ENCODE data around the gene SUFU. TPM values are rescaled to one million over a fixed set of nuclear protein-coding genes. Genes with fewer than 3 reads are reported as not detected.
A peak's percentile ranks its signal among the peaks of the same experiment; 100 is the strongest.

The SUFU gene
- polyA plus RNA-seq, 10 donors, result 11.0 to 18.5 (median 14.5) TPM

- DNase-seq, result peak in 2 of 3 donors; percentile 44 to 66
Measured at GRCh38 chr10:102668326-102669107, 164.7 kb downstream of the SUFU start.

- peak in 1 of 3 donors; percentile 45 for DNase-seq
Measured at GRCh38 chr10:102669206-102670064, 165.7 kb downstream of the SUFU start.

- no peak for DNase-seq
Measured at GRCh38 chr10:102670065-102670670, 166.4 kb downstream of the SUFU start.

- DNase-seq, result no peak
Measured at GRCh38 chr10:102670871-102671434, 167.2 kb downstream of the SUFU start.

- no peak for DNase-seq
Measured at GRCh38 chr10:102673236-102673818, 169.6 kb downstream of the SUFU start.

GRCh38 chr10:102673819-102674511 is 170.2 kb downstream of the SUFU start:
- DNase-seq, result peak in 2 of 3 donors; percentile 41 to 82

- no peak for DNase-seq
Measured at GRCh38 chr10:102674566-102674965, 170.8 kb downstream of the SUFU start.

- DNase-seq, result no peak
Measured at GRCh38 chr10:102675011-102675665, 171.4 kb downstream of the SUFU start.

GRCh38 chr10:102675666-102676533 is 172.1 kb downstream of the SUFU start:
- peak in 2 of 3 donors; percentile 68 to 87 for DNase-seq

GRCh38 chr10:102676534-102677315 is 173.0 kb downstream of the SUFU start:
- peak in 1 of 3 donors; percentile 60 for DNase-seq

- peak in 1 of 3 donors; percentile 71 for DNase-seq
Measured at GRCh38 chr10:102677331-102678067, 173.7 kb downstream of the SUFU start.

- no peak for DNase-seq
Measured at GRCh38 chr10:102678068-102678400, 174.3 kb downstream of the SUFU start.

GRCh38 chr10:102678842-102679289 is 175.1 kb downstream of the SUFU start:
- DNase-seq, result peak; percentile 56 to 83 (median 68)

- DNase-seq, result no peak
Measured at GRCh38 chr10:102679596-102679995, 175.8 kb downstream of the SUFU start.

- DNase-seq, result no peak
Measured at GRCh38 chr10:102681696-102682095, 177.9 kb downstream of the SUFU start.

- DNase-seq, result no peak
Measured at GRCh38 chr10:102682416-102682815, 178.6 kb downstream of the SUFU start.

GRCh38 chr10:102682981-102683380 is 179.2 kb downstream of the SUFU start:
- DNase-seq, result no peak
